GM19240 (cell line): ENCODE measurements around the gene SLC6A5.

ENCODE experiments used
- DNase-seq: peaks from one replicate; pipeline ENCODE4 v3.0.0; 2011; ENCODE audit warnings: low spot score; ENCODE audit not compliant: insufficient read length

Gene SLC6A5

DNA sequence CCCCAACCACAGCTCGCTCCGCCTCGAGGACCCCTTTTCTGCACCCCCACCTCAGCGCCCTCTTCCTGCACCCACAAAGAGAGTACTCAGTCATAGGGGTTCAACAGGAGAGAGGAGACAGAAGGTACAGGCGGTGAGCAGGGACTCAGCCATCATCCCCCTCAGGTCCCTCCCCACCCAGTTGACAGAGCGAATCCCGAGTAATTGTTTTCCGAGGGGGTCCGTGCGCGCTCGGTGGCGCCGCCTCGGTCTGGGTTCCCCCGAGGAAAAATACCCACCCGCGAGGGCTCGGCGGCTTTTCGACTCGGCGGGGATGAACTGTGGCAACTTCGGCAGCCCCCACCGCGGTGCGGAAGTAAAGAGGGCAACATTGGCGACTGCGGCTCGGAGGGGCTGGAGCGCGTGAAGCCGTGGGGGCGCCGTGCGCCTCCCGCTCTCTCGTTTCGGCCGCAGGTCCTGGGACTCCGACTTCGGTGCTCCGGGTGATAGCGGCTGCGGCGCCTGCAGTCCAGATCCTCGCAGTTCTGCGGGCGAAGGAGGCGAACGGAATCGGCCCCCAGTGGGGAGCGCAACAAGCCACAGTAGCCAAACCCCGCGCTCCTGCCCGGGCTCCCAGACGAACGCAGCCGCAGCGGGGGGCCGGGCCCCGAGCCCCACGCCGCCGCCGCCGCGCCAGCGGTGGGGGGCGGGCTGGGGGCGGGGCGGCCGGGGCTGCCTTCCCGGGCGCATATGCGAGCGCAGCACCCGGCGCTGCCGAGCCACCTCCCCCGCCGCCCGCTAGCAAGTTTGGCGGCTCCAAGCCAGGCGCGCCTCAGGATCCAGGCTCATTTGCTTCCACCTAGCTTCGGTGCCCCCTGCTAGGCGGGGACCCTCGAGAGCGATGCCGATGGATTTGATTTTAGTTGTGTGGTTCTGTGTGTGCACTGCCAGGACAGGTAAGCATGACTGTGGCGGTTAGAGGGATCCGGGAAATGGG lies 69.7 kb downstream of the SLC6A5 start, which contains the start of gene NELL1:
Gene NELL1, plus strand, starts transcription at position 743 of the 976 bp plus-strand sequence.
- DNase-seq, result no peak

DNA sequence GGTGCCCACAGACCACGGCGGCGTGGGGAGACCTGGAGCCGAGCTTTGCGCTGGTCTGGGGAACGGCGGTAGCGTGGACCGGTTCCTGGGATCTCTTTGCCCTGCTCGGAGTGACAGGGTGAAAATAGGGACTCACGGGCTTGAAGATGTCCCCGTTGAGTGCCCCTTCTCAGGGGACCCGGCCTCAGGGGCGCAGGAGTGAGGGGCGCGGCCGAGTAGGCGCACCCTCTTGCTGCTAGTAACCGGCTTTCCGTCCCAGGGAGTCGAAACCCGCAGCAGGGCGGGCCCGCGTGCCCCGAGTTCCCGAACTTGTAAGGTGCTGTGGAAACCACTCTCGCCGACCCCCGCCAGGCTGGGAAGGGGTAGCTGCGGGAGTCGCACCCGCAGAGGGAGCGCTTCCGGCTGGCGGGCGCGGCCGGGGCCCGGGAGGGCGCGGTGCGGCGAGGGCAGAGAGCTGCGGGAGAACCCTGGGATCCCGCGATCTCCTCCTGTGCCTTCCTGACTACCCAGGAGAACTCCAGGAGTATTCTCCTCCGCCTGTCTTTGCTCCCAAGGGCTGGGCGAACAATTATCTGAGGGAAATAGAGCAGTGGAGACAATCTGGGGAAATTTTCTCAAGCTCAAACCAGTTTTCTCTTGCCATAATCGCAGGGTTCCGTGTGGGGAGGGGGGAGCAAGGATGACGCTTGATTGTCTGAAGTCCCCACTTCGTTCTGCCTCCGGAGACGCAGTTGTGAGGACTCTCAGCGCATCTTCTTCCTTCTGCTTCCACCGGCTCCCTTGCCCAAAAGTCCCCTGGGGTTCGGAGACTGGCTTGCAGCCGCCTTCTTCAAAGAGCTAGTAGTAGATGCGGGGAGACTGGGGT lies 70.6 kb downstream of the SLC6A5 start:
- DNase-seq, result no peak

DNA sequence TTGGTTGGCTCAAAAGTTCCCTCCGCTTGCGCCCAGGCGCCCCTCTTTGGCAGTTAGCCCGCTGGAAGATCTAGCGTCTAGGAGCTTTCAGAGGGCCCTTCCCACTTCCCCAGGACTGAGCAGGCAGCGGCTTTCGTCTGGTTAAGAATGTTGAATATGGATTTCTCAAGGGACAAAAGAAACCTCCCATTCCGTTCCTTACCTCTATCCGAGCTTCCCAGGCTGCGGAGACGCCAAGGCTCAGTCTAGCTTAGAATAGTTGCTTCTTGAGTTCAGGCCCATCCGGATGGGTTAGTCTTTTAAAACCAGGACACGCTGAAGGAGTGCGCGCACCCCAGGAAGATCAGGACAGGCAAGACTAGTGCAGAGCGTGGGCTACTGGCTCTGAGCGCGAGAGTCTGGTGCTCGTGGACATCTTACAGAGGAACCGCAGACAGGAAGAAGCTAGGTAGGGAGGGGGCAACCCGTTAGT lies 71.6 kb downstream of the SLC6A5 start:
- DNase-seq, result no peak

DNA sequence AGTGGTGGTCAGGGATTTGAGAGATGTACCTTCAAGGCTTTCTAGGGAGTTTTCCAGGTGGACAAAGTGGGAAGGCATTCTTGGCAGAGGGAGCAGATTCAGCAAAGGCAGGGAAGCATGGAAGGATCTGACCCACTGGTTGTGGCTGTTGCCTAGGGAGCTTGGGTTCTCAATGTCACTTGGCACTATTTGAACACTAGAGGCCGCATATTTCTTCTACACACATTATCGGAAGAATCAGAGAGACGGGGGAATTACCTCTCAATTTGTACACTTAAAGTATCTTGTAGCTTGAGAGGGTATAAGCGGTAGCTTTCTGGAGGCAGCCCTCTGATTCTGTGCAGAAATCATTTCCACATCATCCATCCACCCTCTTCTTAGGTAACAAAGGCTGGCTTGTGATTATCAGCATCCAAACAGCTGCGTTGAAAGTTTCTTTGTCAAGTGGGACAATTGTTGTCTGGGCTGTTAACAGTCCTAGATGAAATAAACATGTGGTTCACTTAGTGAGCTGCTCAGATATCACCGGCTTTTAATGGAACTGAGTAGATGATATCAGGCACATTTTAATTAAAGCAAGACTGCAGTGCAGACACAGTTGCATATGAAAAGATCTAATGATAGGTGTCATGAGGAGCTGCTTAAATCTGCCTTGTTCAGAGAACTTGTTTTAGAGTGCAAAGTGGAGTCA lies 72.6 kb downstream of the SLC6A5 start:
- no peak for DNase-seq

DNA sequence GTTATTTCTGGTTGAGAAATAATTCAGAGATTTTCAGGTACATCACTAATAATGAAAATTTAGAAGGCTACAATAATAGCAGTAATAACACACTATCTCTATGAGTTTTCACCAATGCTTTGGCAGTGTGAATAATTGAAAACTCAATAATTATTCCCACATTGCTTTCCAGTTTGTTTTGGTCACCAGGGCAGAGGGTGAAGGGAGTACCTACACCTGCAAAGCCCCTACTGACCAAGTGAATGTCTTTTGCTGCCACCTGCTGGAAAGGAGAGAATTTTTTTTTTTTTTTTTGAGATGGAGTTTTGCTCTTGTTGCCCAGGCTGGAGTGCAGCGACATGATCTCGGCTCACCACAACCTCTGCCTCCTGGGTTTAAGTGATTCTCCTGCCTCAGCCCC lies 73.2 kb downstream of the SLC6A5 start:
- DNase-seq, result no peak

DNA sequence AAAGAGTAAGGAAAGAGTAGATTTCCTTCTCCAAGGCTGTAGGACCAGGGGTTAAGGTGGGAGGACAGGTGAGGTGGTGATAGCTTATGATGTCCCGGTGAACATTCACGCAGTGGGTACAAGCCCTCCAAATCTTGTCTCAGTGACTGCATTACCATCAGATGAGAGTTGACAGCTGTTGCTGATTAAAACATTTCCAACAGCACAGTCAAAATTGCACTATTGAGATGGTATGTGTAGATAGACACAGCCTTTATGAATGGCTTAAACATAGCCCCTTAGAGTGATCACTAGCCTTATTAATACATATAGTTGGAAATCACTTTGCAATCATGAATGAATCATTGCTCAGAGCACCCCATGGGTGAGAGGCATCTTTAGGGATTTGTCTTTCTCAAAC lies 77.2 kb downstream of the SLC6A5 start:
- DNase-seq, result no peak

DNA sequence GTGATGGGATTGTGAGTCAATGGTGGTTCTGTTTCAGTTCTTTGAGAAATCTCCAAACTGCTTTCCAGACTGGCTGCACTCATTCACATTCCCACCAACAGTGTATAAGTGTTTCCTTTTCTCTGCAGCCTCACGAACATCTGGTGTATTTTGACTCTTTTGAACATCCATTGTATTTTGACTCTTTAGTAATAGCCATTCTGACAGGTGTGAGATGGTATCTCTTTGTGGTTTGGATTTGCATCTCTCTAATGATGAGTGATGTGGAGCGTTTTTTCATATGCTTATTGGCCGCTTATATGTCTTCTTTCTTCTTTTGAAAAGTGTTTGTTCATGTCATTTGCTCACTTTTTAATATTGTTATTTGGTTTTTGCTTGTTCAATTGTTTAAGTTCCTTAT lies 89.4 kb downstream of the SLC6A5 start:
- no peak for DNase-seq

DNA sequence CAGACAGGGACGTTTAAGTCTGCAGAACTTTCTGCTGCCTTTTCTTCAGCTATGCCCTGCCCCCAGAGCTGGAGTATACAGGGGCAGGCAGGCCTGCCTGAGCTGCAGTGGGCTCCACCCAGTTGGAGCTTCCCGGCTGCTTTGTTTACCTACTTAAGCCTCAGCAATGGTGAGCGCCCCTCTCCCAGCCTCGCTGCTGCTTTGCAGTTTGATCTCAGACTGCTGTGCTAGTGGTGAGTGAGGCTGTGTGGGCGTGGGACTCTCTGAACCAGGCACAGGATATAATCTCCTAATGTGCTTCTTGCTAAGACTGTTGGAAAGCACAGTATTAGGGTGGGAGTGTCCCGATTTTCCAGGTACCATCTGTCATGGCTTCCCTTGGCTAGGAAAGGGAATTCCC lies 108.5 kb downstream of the SLC6A5 start:
- no peak for DNase-seq
